ENCODE results near the gene KMT2E. TPM values are rescaled to one million over a fixed set of nuclear protein-coding genes. Genes with fewer than 3 reads are reported as not detected.

The KMT2E gene
- total and polyA plus RNA-seq, 2 donors (not counting 3 experiments of a cell fraction or from before 2014, with no cell fraction given): 19.0 to 74.8 TPM

- Histone ChIP-seq H3K79me2 (ENCODE audit: control insufficient read depth, insufficient read depth, low read length) (no peaks in the 10 kb centered on the region), H3K4me1 (ENCODE audit: control insufficient read depth, extremely low read depth, insufficient read depth, low read length) (no peaks in the 10 kb centered on the region), H3K9ac (replicated peaks; ENCODE audit: extremely low read depth, insufficient read depth, low read length) (no peak overlapping the region), H3K27me3 (ENCODE audit: control insufficient read depth in 2 of 2, insufficient read depth in 2 of 2, low read length in 2 of 2) (no peaks in the 10 kb centered on the region), H4K20me1 (replicated peaks; ENCODE audit: control insufficient read depth, extremely low read depth, insufficient read depth, low read length) (no peaks in the 10 kb centered on the region), H2AFZ (ENCODE audit: low read depth, low read length) (no peak overlapping the region), H3K9me3 (replicated peaks; ENCODE audit: control insufficient read depth, insufficient read depth, low read length) (no peaks in the 10 kb centered on the region), H3K36me3 (ENCODE audit: control insufficient read depth in 2 of 2, extremely low read depth in 1 of 2, insufficient read depth in 2 of 2, low read length in 2 of 2) (peaks cover 4 to 15% of the 10 kb centered on the region in 2 experiments), H3K4me2 (ENCODE audit: insufficient read depth, low read length) (no peak overlapping the region), H3K27ac (ENCODE audit: insufficient read depth, low read depth, low read length) (no peak overlapping the region), H3K9me1 (replicated peaks; ENCODE audit: control insufficient read depth, extremely low read depth, insufficient read depth, low read length) (no peaks in the 10 kb centered on the region), H3K4me3 (replicated peaks in 1 of 3; ENCODE audit: insufficient read depth in 1 of 3, low read depth in 1 of 3, low read length in 3 of 3) (no peak overlapping the region)
- POLR2A ChIA-PET: no interaction called here
- intact Hi-C loops (cut with micrococcal nuclease): loop anchor here (10.0 kb wide), 1 partner anchor 216 kb away; no protein-coding TSS in a partner anchor
- DNase-seq (ENCODE audit: low read depth, low spot score) (no peak), FAIRE-seq (no peak)
- no peak for TF ChIP-seq CTCF (IDR thresholded peaks at IDR 0.05; ENCODE audit: extremely low read depth in 1 of 2, insufficient read depth in 1 of 2, low read depth in 1 of 2, low read length in 2 of 2)
- TF ChIP-seq POLR2A (IDR thresholded peaks at IDR 0.05; ENCODE audit: low read depth, low read length): no peak
- TF ChIP-seq EZH2 (IDR thresholded peaks at IDR 0.05; ENCODE audit: borderline replicate concordance, low read depth, low read length, severe bottlenecking): no peak
- no TSS peak for BruUV-seq (replicated peaks)
- dilution Hi-C loops (cut with MboI; ENCODE audit: extremely low pct_ligation_motif_present, low sequenced_read_pairs): no loop called here
- CTCF ChIA-PET: interaction anchor here (0.6 to 2.5 kb wide), 5 partner anchors 9 to 312 kb away, joined by 3 to 9 read pairs (median 4); no protein-coding TSS in a partner anchor
These were observed 104.9 kb downstream of the KMT2E start for GRCh38 chr7:105118612-105119600.

DNA sequence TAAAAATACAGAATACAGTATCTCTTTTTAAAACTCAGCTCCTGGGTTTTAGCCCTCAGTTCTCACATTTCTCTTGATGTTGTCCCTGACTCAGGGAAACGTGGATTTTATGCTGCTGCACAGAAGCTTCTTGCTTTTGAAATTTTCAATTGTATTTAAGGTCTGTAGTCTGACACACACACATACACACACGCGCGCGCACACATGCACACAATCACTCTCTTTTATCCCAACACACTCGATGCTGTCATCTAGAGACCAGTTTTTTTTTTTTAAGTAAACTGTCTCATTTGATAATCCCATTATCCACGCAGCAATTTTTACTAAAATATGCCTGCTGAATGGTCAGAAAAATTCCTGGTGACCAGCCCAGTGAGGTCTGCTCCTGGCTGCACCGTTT is 108.6 kb downstream of the KMT2E start:
- no peak for DNase-seq (ENCODE audit: low read depth, low spot score)
- dilution Hi-C loops (cut with MboI; ENCODE audit: extremely low pct_ligation_motif_present, low sequenced_read_pairs): no loop called here
- H3K4me1 ChIP-seq (ENCODE audit: control insufficient read depth, extremely low read depth, insufficient read depth, low read length): no peaks in the 10 kb centered on the region

More for the DNA sequence above, 108.6 kb downstream of the KMT2E start:
- Histone ChIP-seq H3K36me3 (ENCODE audit: control insufficient read depth in 2 of 2, extremely low read depth in 1 of 2, insufficient read depth in 2 of 2, low read length in 2 of 2) (peaks cover 0 to 10% of the 10 kb centered on the region in 2 experiments), H3K9me1 (replicated peaks; ENCODE audit: control insufficient read depth, extremely low read depth, insufficient read depth, low read length) (no peaks in the 10 kb centered on the region), H3K4me2 (ENCODE audit: insufficient read depth, low read length) (no peak overlapping the region), H3K79me2 (ENCODE audit: control insufficient read depth, insufficient read depth, low read length) (no peaks in the 10 kb centered on the region), H3K27me3 (ENCODE audit: control insufficient read depth in 2 of 2, insufficient read depth in 2 of 2, low read length in 2 of 2) (no peaks in the 10 kb centered on the region), H3K9me3 (replicated peaks; ENCODE audit: control insufficient read depth, insufficient read depth, low read length) (no peaks in the 10 kb centered on the region), H3K9ac (replicated peaks; ENCODE audit: extremely low read depth, insufficient read depth, low read length) (no peak overlapping the region), H2AFZ (ENCODE audit: low read depth, low read length) (no peak overlapping the region), H3K27ac (ENCODE audit: insufficient read depth, low read depth, low read length) (no peak overlapping the region), H4K20me1 (replicated peaks; ENCODE audit: control insufficient read depth, extremely low read depth, insufficient read depth, low read length) (no peaks in the 10 kb centered on the region), H3K4me3 (replicated peaks in 1 of 3; ENCODE audit: insufficient read depth in 1 of 3, low read depth in 1 of 3, low read length in 3 of 3) (no peak overlapping the region)
- ChIA-PET POLR2A (no interaction called here), CTCF (interaction anchor here (0.9 to 1.8 kb wide), 4 partner anchors 7 to 409 kb away, joined by 3 to 4 read pairs (median 4); partner anchors contain the start of gene RINT1)
- BruUV-seq (replicated peaks): no TSS peak
- intact Hi-C loops (cut with micrococcal nuclease): no loop called here
- no peak for FAIRE-seq
- no peak for TF ChIP-seq POLR2AphosphoS5 (IDR thresholded peaks at IDR 0.05; ENCODE audit: insufficient read depth, low read depth, low read length)
- TF ChIP-seq, protein P1, sequence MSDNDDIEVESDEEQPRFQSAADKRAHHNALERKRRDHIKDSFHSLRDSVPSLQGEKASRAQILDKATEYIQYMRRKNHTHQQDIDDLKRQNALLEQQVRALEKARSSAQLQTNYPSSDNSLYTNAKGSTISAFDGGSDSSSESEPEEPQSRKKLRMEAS (IDR thresholded peaks at IDR 0.05; ENCODE audit: insufficient read depth, insufficient read length): no peak
- TF ChIP-seq EZH2 (IDR thresholded peaks at IDR 0.05; ENCODE audit: borderline replicate concordance, low read depth, low read length, severe bottlenecking): no peak
- no peak for TF ChIP-seq FOS (IDR thresholded peaks at IDR 0.05; ENCODE audit: borderline replicate concordance, insufficient read depth, low read length)
- TF ChIP-seq GATA2 (IDR thresholded peaks at IDR 0.05; ENCODE audit: insufficient read depth, insufficient read length, low read depth, low read length): no peak
- no peak for TF ChIP-seq MYC (IDR thresholded peaks at IDR 0.05; ENCODE audit: low read depth, low read length)
- no peak for TF ChIP-seq POLR2A (IDR thresholded peaks at IDR 0.05; ENCODE audit: low read depth, low read length)
- TF ChIP-seq JUN (IDR thresholded peaks at IDR 0.05; ENCODE audit: borderline replicate concordance, insufficient read depth, insufficient read length, low read depth): no peak
- no peak for TF ChIP-seq CTCF (IDR thresholded peaks at IDR 0.05; ENCODE audit: extremely low read depth in 1 of 2, insufficient read depth in 1 of 2, low read depth in 1 of 2, low read length in 2 of 2)

Measured in endothelial cell of umbilical vein (primary cell).